LNCAP (cell line): Measurements from ENCODE around the gene BBX.

ENCODE experiments used
- CTCF ChIP-seq: fragments of 450-650 bp; IDR thresholded peaks from 2 replicates; pipeline ENCODE4 v1.5.1; 2017; ENCODE audit warnings: mild to moderate bottlenecking

The BBX gene

GRCh38 chr3:107506458-107506857 lies 16.3 kb upstream of the BBX start:
- no peak for TF ChIP-seq CTCF

DNA sequence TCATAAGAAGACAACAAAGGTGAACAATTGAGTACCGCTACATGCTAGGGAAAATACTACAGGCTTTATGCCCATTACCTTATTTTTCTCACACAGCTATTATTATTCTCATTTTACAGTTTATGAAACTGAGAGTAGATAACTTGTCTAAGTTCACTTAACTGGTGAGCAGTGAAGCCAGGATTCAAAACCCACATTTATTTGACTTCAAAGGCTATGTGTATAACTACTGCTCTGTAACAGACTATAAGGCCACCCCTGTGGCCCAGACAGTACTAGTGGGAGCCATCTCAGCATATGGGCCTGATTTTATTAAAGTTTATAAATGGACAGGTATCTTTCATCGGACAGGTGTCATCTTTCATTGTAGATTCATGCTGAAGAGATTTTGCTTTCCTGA lies 14.4 kb upstream of the BBX start:
- TF ChIP-seq CTCF, result no peak

GRCh38 chr3:107512108-107512507 lies 10.7 kb upstream of the BBX start:
- TF ChIP-seq CTCF, result no peak

GRCh38 chr3:107514453-107514852 lies 8.3 kb upstream of the BBX start:
- TF ChIP-seq CTCF, result no peak

DNA sequence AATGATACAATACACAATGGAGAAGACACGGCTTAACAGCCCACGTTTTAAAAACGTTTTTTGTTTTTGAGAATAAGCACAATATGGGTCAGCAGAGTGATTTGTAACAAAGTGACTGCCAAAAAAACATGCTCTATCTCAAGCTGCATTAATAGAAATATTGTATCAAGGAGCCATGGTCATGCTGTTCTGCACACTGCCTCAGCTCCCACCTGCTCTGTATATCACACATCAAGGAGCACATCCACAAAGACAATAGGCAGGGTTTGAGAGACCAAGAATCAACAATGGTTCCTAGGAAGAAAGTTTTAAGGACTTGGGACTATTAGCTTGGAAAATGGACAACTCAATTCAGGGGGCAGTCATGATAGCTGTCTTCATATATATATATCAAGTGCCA lies 6.3 kb upstream of the BBX start:
- TF ChIP-seq CTCF, result no peak

DNA sequence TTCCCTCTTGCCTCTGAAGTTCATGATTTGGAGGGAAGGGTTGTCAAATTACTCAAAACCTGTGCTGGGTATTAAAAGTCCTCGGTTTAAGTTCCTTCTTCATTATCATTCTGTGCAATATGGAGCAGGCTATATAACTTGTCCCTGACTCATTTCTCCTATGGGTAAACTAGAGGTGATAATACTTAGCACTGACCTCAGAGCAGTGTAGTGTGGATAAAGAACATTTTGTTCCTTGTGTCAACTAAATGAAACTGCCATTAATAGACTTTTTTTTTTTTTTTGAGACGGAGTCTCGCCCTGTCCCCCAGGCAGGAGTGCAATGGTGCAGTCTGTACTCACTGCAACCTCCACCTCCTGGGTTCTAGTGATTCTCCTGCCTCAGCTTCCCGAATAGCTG lies 2.2 kb upstream of the BBX start:
- TF ChIP-seq CTCF, result no peak

- no peak for TF ChIP-seq CTCF
Observed at GRCh38 chr3:107521469-107522059, 1.2 kb upstream of the BBX start.

DNA sequence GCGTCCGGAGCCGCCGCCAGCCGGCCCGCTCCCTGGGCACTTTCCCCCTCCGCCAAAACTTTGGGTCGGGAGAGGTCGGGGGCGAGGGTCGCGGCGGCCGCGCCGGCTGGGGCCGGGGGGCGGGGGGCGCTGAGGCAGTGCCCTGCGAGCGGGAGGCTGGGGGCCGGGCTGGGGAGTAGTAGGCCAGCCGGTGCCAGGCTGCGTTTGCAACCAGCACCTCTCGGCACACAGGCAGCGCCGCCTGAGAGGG lies 452 bp downstream of the BBX start:
- no peak for TF ChIP-seq CTCF
